ENCODE data around the gene TMEM79.

TMEM79 gene

GRCh38 chr1:156242738-156243137 is 41.4 kb upstream of the TMEM79 start:
- Mint-ChIP-seq H3K27me3 (ENCODE audit: low read depth, poor library complexity) (peaks cover 2% of the 10 kb centered on the region), H3K27ac (peak overlapping the region; percentile 66), H3K9me3 (no peaks in the 10 kb centered on the region), H3K4me3 (no peak overlapping the region), H3K4me1 (peaks cover 24% of the 10 kb centered on the region), H3K36me3 (ENCODE audit: low read depth) (peaks cover 12% of the 10 kb centered on the region)
- TF ChIP-seq, protein P1, sequence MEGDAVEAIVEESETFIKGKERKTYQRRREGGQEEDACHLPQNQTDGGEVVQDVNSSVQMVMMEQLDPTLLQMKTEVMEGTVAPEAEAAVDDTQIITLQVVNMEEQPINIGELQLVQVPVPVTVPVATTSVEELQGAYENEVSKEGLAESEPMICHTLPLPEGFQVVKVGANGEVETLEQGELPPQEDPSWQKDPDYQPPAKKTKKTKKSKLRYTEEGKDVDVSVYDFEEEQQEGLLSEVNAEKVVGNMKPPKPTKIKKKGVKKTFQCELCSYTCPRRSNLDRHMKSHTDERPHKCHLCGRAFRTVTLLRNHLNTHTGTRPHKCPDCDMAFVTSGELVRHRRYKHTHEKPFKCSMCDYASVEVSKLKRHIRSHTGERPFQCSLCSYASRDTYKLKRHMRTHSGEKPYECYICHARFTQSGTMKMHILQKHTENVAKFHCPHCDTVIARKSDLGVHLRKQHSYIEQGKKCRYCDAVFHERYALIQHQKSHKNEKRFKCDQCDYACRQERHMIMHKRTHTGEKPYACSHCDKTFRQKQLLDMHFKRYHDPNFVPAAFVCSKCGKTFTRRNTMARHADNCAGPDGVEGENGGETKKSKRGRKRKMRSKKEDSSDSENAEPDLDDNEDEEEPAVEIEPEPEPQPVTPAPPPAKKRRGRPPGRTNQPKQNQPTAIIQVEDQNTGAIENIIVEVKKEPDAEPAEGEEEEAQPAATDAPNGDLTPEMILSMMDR (IDR thresholded peaks at IDR 0.05) = no peak
- DNase-seq = no peak

DNA sequence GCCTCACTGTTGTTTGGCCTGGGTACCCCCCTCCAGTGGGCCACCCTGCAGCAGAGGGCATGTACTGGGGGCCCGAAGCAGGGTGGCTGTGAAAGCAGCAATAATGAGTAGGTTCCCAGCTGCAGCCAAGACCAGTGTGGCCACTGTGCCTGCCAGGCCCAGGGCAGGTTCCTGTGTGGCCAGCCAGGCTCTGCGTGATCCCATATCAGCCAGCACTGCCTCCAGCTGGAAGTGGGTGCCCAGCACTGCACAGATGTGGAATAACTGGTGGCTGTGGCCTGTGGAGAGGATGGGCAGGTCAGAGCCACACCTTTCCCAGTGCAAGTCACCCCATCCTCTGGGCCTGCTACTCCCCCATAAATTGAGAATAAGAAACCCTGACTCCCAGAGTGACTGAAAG is 40.0 kb upstream of the TMEM79 start:
- Mint-ChIP-seq H3K4me1 (peaks cover 29% of the 10 kb centered on the region), H3K36me3 (ENCODE audit: low read depth) (peaks cover 5% of the 10 kb centered on the region), H3K27me3 (ENCODE audit: low read depth, poor library complexity) (peaks cover 5% of the 10 kb centered on the region), H3K9me3 (no peaks in the 10 kb centered on the region), H3K4me3 (no peak overlapping the region), H3K27ac (peak overlapping the region; percentile 36)
- TF ChIP-seq, protein P1 (IDR thresholded peaks at IDR 0.05) = no peak
- no peak for DNase-seq

DNA sequence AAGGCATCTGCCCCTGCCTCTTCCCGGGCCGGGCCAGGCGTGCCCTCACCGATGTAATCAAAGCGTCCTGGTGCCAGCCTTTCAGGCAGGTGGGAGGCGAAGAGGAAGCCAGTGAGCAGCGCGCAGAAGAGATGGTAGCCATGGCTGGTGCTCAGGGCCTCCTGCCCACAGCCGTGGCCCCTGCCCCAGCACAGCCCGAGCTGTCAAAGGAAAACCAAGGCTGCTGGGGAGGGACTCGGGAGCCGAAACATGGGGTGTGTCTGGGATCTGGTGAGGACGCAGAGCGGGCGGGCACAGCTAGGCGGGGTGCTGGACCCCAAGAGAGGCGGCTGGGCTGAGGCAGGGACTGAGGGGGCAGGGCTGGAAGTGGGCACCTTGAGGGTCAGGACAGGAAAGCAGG is 39.4 kb upstream of the TMEM79 start:
- TF ChIP-seq, protein P1 (IDR thresholded peaks at IDR 0.05) = no peak
- no peak for DNase-seq
- Mint-ChIP-seq H3K27ac (peak overlapping the region; percentile 92), H3K27me3 (ENCODE audit: low read depth, poor library complexity) (peaks cover 5% of the 10 kb centered on the region), H3K4me3 (no peak overlapping the region), H3K9me3 (no peaks in the 10 kb centered on the region), H3K36me3 (ENCODE audit: low read depth) (peaks cover 4% of the 10 kb centered on the region), H3K4me1 (peaks cover 35% of the 10 kb centered on the region)

DNA sequence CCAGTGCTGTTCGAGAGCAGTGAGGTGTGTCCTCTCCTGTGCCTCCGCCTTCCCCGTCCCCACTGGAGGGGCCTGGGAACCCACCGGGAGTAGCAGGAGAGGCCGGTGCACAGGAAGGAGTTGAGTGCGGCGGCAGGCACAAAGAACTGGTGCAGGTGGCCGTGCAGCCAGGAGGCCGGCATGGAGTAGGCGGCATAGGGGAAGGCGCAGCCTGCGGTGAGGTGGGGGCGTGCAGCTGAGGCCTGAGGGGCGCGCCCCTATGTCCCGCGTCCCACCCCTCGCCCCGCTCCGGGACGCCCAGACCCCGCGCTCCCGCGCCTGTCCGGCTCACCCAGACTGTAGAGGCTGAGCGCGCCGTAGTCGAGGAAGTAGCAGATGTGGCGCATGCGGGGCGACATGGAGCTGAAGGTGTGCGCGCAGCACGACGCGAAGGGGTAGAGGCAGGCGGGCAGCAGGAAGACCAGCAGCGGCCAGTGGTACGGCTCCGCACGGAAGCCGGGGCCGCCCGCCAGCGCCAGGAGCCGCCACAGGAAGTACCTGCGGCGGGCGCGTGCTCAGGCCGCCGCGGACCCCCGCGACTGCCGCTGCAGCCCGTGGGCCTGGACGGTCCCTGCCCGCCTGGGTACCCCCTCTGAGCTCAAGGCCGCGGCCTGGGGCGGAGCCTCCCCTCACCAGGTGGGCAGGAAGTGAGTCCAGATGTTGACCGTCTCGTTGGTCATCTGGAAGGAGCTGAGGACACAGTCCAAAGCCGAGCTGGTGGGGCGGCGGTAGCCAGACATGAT is 38.5 kb upstream of the TMEM79 start:
- no peaks in the 10 kb centered on the region for H3K9me3 Mint-ChIP-seq
- H3K27ac Mint-ChIP-seq = peak overlapping the region; percentile 92
- DNase-seq = no peak
- TF ChIP-seq, protein P1 (IDR thresholded peaks at IDR 0.05) = no peak
- peaks cover 3% of the 10 kb centered on the region for H3K27me3 Mint-ChIP-seq (ENCODE audit: low read depth, poor library complexity)
- H3K36me3 Mint-ChIP-seq (ENCODE audit: low read depth) = peaks cover 4% of the 10 kb centered on the region
- H3K4me3 Mint-ChIP-seq = no peak overlapping the region
- H3K4me1 Mint-ChIP-seq = peaks cover 35% of the 10 kb centered on the region

GRCh38 chr1:156246241-156246780 is 37.8 kb upstream of the TMEM79 start:
- no peak for DNase-seq
- TF ChIP-seq, protein P1 (IDR thresholded peaks at IDR 0.05) = no peak
- Mint-ChIP-seq H3K9me3 (no peaks in the 10 kb centered on the region), H3K27ac (peak overlapping the region; percentile 75), H3K4me1 (peaks cover 30% of the 10 kb centered on the region), H3K4me3 (no peak overlapping the region), H3K27me3 (ENCODE audit: low read depth, poor library complexity) (peaks cover 3% of the 10 kb centered on the region), H3K36me3 (ENCODE audit: low read depth) (peaks cover 6% of the 10 kb centered on the region)

All from nephron progenitor cell (in vitro differentiated cells).